Measurements from ENCODE around the gene TSPAN4. TPM values are rescaled to one million over a fixed set of nuclear protein-coding genes. Genes with fewer than 3 reads are reported as not detected.

Gene TSPAN4
- total RNA-seq, 1 donor from 2014 or later: 77.9 TPM

GRCh38 chr11:868802-869201, 26.1 kb downstream of the TSPAN4 start:
- TF ChIP-seq, protein P1, sequence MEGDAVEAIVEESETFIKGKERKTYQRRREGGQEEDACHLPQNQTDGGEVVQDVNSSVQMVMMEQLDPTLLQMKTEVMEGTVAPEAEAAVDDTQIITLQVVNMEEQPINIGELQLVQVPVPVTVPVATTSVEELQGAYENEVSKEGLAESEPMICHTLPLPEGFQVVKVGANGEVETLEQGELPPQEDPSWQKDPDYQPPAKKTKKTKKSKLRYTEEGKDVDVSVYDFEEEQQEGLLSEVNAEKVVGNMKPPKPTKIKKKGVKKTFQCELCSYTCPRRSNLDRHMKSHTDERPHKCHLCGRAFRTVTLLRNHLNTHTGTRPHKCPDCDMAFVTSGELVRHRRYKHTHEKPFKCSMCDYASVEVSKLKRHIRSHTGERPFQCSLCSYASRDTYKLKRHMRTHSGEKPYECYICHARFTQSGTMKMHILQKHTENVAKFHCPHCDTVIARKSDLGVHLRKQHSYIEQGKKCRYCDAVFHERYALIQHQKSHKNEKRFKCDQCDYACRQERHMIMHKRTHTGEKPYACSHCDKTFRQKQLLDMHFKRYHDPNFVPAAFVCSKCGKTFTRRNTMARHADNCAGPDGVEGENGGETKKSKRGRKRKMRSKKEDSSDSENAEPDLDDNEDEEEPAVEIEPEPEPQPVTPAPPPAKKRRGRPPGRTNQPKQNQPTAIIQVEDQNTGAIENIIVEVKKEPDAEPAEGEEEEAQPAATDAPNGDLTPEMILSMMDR (IDR thresholded peaks at IDR 0.05; ENCODE audit: insufficient read depth, low read length, poor library complexity, severe bottlenecking): no peak
- Histone ChIP-seq H3K36me3 (ENCODE audit: control insufficient read depth, insufficient read depth, low read length) (no peaks in the 10 kb centered on the region), H3K27me3 (ENCODE audit: control insufficient read depth, insufficient read depth, low read length) (no peaks in the 10 kb centered on the region), H3K4me3 (ENCODE audit: low read depth, low read length) (no peak overlapping the region)
- no peak for DNase-seq (ENCODE audit: low read depth)

GRCh38 chr11:869399-870126, 26.9 kb downstream of the TSPAN4 start:
- no peaks in the 10 kb centered on the region for H3K27me3 ChIP-seq (ENCODE audit: control insufficient read depth, insufficient read depth, low read length)
- DNase-seq (ENCODE audit: low read depth): no peak
- no peaks in the 10 kb centered on the region for H3K36me3 ChIP-seq (ENCODE audit: control insufficient read depth, insufficient read depth, low read length)
- TF ChIP-seq, protein P1 (IDR thresholded peaks at IDR 0.05; ENCODE audit: insufficient read depth, low read length, poor library complexity, severe bottlenecking): no peak
- no peak overlapping the region for H3K4me3 ChIP-seq (ENCODE audit: low read depth, low read length)

- H3K36me3 ChIP-seq (ENCODE audit: control insufficient read depth, insufficient read depth, low read length): no peaks in the 10 kb centered on the region
- TF ChIP-seq, protein P1 (IDR thresholded peaks at IDR 0.05; ENCODE audit: insufficient read depth, low read length, poor library complexity, severe bottlenecking): peak; percentile 44
- DNase-seq (ENCODE audit: low read depth): no peak
These were observed 27.4 kb downstream of the TSPAN4 start for GRCh38 chr11:870127-870413.

DNA sequence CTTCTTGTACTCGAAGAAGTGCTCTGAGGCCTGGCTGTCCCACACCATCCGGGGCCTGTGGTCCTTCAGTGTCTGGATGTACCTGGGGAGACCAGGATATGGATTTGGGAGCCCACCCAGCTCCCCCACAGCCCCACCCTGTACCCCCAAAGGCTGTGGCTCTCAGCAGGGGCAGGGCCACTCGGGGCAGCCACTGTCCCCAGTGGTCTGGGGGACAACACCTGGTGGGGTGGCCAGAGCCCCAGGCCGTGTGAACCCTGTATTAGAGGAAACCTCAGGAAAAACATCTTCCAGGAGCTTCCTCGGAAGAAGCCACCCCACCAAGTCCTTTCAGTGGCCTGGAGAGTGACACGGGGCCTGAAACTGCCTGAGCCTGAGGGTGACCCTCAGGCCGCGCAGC, 27.8 kb downstream of the TSPAN4 start:
- TF ChIP-seq, protein P1 (IDR thresholded peaks at IDR 0.05; ENCODE audit: insufficient read depth, low read length, poor library complexity, severe bottlenecking): no peak
- H3K4me3 ChIP-seq (ENCODE audit: low read depth, low read length): no peak overlapping the region
- no peak for DNase-seq (ENCODE audit: low read depth)

More at GRCh38 chr11:870127-870413, 27.4 kb downstream of the TSPAN4 start:
- Histone ChIP-seq H3K4me3 (ENCODE audit: low read depth, low read length) (no peak overlapping the region), H3K27me3 (ENCODE audit: control insufficient read depth, insufficient read depth, low read length) (no peaks in the 10 kb centered on the region)

DNA sequence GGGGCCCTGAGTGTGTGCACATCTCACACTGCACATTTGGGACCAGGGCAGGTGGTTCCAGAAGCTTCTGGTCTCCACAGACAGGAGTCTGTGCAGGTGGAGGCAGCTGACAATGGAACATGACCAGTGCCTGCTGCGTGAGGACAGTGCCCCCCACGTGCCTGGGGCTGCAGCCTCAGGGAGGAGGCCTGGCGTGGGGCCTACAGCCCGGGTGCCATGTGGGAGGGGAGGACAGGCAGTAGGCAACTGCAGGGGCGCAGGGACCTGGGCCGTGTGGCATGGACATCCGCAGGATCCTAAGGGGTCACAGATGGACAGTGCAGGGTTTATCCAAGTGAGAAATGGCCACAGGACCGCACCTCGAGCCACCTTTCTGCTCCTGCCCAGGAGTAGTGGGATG, 28.8 kb downstream of the TSPAN4 start:
- no peak overlapping the region for H3K4me3 ChIP-seq (ENCODE audit: low read depth, low read length)
- H3K27me3 ChIP-seq (ENCODE audit: control insufficient read depth, insufficient read depth, low read length): no peaks in the 10 kb centered on the region
- DNase-seq (ENCODE audit: low read depth): no peak
- H3K36me3 ChIP-seq (ENCODE audit: control insufficient read depth, insufficient read depth, low read length): no peaks in the 10 kb centered on the region
- TF ChIP-seq, protein P1 (IDR thresholded peaks at IDR 0.05; ENCODE audit: insufficient read depth, low read length, poor library complexity, severe bottlenecking): no peak

More for the DNA sequence above, 27.8 kb downstream of the TSPAN4 start:
- Histone ChIP-seq H3K36me3 (ENCODE audit: control insufficient read depth, insufficient read depth, low read length) (no peaks in the 10 kb centered on the region), H3K27me3 (ENCODE audit: control insufficient read depth, insufficient read depth, low read length) (no peaks in the 10 kb centered on the region)

- H3K4me3 ChIP-seq (ENCODE audit: low read depth, low read length): no peak overlapping the region
- TF ChIP-seq, protein P1 (IDR thresholded peaks at IDR 0.05; ENCODE audit: insufficient read depth, low read length, poor library complexity, severe bottlenecking): no peak
- DNase-seq (ENCODE audit: low read depth): no peak
- H3K27me3 ChIP-seq (ENCODE audit: control insufficient read depth, insufficient read depth, low read length): no peaks in the 10 kb centered on the region
- H3K36me3 ChIP-seq (ENCODE audit: control insufficient read depth, insufficient read depth, low read length): no peaks in the 10 kb centered on the region
These were observed 30.1 kb downstream of the TSPAN4 start for GRCh38 chr11:872799-873198.
